Jurkat, Clone E6-1 (cell line): ENCODE results near the gene IL3RA.
"Not testable (repeated sequence)": the region's sequence is repeated elsewhere in the genome, so short reads cannot be mapped to it uniquely, and the experiment has no call there.

ENCODE experiments used
- DNase-seq: peaks from one replicate; pipeline ENCODE4 v3.0.0-alpha.2; 2011; ENCODE audit warnings: low read depth, low spot score
- H3K4me3 ChIP-seq: 2 replicates; pipeline ENCODE4 v1.5.1; 2011; ENCODE audit warnings: mild to moderate bottlenecking, low read length, control low read depth, moderate library complexity

IL3RA gene

DNA sequence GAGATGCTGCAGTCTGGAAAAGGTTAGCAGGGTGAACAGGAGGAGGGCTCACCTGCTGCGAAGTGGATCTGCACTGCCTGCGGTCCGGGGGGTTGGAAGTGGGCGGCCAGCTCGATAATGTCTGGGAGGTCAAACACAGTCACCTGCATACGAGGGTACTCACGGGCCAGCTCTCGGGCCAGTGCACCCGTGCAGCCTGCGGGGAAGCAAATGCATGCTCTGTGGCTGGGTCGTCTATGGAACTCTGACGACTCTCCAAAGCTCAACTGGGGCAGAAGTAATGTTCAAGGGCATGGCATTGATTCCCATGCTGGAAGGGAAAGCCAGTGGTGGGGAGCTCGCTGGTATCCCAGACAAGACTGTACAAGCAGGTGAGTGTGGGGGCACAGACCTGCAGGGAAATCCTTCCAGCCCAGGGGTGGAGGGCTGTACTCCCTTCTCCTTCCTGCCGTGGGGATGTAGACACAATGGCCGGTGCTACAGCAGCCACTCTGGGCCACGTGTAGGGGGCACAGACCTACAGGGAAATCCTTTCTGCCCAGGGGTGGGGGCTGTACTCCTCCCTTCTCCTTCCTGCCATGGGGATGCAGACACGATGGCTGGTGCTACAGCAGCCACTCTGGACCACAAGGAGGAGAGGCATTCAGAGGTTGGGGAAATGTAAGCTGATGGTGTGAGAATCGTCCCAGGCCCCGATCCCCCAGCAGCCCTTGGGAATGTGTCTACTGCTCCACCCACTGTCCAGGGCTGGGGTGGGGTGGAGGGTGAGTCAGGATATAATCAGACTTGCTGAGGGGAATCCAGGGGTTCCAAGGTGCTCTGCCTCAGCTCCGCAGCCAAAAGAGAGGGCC is 81.6 kb downstream of the IL3RA start:
- DNase-seq = no peak
- H3K4me3 ChIP-seq = no peak overlapping the region

DNA sequence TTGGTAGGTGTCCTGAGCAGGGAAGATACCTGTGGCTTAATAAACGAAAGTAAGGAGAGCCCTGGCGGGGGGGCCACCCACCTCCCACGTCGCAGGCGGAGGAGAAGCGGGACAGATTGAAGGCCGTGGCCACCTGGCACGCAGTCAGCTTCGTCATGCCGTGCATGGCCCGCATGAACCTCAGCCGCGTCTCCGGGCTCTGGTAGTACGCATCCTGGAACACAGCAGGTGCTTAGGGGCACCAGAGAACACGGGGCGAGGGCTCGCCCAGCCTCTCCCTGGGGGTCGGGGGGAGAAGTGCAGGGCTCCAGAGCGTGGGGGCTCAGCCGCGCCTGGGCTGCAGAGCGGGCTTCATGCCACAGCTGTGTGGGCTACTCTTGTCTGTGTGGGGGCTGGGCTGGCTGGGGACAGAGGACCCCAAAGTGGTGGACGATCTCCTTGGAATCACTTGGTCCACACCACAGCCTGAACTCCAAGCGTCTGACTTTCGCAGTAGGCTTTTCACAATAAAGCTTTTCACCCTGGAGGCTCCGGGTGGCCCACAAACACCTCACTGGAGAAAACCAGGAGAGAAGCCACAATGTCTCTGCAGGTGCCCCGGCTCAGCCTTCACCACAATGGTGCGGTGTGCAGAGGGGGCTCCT is 82.4 kb downstream of the IL3RA start:
- no peak overlapping the region for H3K4me3 ChIP-seq
- no peak for DNase-seq

DNA sequence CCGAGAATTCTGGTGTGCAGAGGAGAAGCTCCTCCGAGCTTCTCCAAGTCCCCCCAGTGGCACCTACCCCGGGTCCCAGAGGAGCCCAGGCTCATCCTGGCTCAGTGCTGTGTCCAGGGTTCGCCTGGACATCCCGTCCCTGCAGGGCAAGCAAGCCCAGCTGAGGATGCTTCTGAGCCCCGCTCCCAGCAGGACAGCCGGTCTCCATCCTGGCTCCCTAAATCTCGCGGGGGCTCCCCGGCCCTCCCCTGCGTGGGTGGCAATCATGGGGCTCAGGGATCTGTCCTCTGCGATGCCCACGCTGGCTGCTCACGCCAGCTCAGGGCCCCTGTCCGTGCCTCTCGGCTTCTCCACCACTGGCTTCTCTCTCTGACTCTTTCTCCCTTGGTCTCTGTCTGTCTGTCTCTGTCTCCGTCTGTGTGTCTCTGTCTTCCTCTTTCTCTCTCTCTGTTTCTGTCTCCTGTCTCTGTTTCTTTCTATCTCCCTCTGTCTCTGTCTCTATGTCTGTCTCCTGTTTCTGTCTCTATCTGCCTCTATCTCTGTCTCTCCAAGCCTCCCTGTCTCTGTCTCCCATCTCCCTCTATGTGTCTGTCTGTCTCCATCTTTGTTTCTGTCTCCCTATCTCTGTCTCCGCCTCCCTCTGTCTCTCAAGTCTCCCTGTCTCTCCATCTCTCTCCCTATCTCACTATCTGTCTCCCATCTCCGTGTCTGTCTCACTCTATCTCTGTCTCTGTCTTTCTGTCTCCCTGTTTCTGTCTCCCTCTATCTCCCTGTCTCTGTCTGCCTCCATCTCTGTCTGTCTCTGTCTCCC is 83.2 kb downstream of the IL3RA start:
- no peak overlapping the region for H3K4me3 ChIP-seq
- DNase-seq = no peak

DNA sequence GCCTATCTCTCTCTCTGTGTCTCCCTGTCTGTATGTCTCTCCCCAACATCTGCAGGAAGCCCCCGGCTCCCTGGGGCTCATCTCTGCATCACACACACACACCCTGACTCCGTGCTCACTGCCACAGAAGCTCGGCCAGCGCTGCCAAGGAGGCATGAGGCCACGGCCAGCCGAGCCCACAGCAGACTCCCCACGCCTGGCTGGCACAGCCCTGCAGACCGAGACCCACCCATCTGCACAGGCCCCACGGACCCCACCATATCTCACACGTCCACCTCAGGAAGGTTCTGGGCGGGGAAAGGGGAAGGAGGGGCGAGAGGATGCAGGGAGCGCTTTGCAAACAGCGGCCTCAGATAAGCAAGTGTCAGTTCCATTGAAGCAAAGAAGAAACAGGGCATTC is 83.8 kb downstream of the IL3RA start:
- H3K4me3 ChIP-seq = no peak overlapping the region
- no peak for DNase-seq

DNA sequence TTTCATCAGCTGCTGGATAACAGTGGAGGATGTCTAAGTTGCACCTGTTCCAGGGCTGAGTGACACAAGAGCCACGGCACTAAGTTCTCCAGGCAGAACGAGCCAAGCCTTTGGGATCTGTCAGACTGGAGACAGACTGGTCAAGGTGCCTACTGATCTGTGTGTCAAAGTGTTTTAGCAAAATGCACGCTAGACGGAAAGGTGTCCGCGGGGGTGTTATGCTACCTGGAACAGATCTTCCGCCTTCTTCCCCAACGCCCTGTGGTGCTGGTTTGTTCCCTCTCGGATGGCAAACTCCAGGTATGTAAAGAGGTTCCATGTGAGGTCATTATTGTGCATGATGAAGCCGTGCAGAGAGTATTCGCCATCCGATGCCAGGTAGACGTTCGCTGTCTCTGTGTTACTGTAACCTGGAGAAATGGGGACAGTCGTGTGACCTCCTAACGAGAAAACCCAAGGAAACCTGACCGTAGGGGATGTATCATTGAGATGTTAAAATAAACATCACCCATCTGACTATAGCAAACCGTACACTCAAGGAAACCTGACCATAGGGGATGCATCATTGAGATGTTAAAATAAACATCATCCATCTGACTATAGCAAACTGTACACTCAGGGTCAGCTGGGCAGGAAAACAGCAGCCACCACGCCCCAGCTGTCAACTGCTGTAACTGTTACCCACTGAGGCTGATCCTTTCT is 85.0 kb downstream of the IL3RA start:
- H3K4me3 ChIP-seq = no peak overlapping the region
- DNase-seq = no peak

DNA sequence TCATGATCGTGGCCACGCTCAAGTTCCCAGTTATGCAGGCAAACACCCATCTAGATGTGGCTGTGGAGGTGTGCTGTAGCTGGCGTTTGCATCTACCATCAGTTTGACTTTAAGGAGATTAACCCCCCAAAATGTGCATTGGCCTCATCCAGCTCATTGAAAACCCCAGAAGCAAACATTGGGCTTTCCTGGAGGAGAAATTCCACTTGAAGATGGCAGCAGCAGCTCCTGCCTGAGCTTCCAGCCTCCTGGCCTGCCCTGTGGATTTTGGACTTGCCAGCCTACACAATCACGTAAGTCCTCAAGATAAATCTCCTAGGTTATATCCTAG is 85.5 kb downstream of the IL3RA start:
- H3K4me3 ChIP-seq = no peak overlapping the region
- DNase-seq = no peak

- no peak overlapping the region for H3K4me3 ChIP-seq
- no peak for DNase-seq
Measured at GRCh38 chrX:1423215-1423614, 86.6 kb downstream of the IL3RA start.

DNA sequence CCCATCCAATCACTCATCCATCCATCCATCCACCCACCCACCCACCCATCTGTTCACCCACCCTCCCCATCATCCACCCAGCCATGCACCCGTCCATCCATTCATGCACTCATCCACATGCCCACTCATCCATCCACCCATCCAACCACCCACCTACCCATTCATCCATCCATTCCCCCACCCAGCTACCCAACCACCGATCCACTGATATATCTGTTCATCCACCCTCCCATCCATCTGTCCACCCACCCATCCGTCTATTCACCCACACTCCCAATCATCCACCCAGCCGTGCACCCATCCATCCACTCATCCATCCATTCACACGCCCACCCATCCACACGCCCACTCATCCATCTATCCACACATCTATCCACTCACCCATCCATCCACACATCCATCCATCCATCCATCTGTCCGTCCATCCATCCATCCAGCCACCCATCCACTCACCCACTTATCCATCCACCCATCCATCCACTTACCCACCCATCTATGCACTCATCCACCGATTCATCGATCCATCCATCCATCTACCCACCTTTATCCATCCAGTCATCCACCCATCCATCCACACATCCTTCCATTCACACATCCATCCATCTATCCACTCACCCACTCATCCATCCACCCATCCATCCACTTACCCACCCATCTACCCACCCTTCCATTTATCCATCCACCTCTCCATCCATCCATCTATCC is 87.7 kb downstream of the IL3RA start:
- no peak for DNase-seq
- no peak overlapping the region for H3K4me3 ChIP-seq

DNA sequence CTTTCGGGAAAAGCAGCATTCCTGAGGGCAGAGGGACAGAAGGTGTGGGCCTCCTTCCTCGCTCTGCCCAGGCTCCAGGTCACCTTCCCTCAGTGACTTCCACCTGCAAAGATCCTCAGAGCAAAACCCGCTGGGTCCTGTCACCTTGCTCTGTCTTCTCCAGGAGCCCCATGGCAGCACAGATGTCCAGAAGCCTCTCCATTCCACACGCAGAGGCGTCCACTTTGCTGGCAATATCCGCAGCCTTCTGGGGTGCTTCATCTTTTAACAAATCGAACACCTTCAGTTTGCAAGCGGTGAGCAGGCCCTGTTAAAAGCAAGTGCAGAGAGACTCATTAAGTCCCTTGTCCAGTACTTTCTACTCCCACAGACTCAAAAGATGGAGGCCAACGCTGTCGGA is 88.8 kb downstream of the IL3RA start:
- no peak overlapping the region for H3K4me3 ChIP-seq
- DNase-seq = no peak

DNA sequence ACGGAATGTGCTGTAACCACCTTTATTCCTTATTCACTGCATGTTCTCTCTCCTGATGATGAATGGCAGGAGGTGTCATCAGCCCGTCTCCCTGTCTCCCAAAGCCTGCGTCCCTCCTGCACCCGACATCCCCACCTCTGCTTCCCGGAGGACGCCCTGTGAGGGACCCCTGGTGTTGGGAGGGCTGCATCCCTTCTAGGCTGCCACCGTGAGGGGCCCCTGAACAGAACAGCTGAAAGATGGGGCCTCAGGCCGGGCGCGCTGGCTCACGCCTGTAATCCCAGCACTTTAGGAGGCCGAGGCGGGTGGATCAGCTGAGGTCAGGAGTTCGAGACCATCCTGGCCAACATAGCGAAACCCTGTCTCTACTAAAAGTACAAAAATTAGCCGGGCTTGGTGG is 89.7 kb downstream of the IL3RA start:
- H3K4me3 ChIP-seq, DNase-seq: not testable (repeated sequence)

GRCh38 chrX:1427756-1428155 is 91.2 kb downstream of the IL3RA start:
- H3K4me3 ChIP-seq = no peak overlapping the region
- no peak for DNase-seq

- H3K4me3 ChIP-seq = no peak overlapping the region
- DNase-seq = no peak
Measured at GRCh38 chrX:1430451-1430850, 93.9 kb downstream of the IL3RA start.
